ENCODE measurements around the gene ACR. TPM values are rescaled to one million over a fixed set of nuclear protein-coding genes. Genes with fewer than 3 reads are reported as not detected.
"Not testable (repeated sequence)": the region's sequence is repeated elsewhere in the genome, so short reads cannot be mapped to it uniquely, and the experiment has no call there.

The ACR gene
- total RNA-seq, 2 donors from 2014 or later: 1.5 TPM; not detected in 1

GRCh38 chr22:50729391-50730012, 8.5 kb upstream of the ACR start:
- intact Hi-C loops (cut with DNase I): no loop called here
- no peak for ATAC-seq
- peak; percentile 17 for DNase-seq

GRCh38 chr22:50730013-50730891, 7.8 kb upstream of the ACR start:
- no peak for ATAC-seq
- intact Hi-C loops (cut with DNase I): no loop called here
- DNase-seq: peak; percentile 25

- DNase-seq: peak; percentile 51
- peak in 1 of 2 donors; percentile 42 for ATAC-seq
Measured at GRCh38 chr22:50730941-50731661, 6.9 kb upstream of the ACR start.

GRCh38 chr22:50731811-50732624, 6.0 kb upstream of the ACR start:
- ATAC-seq: peak; percentile 73 to 76
- intact Hi-C loops (cut with DNase I): no loop called here
- peak; percentile 51 for DNase-seq

More at GRCh38 chr22:50730941-50731661, 6.9 kb upstream of the ACR start:
- intact Hi-C loops (cut with DNase I): no loop called here

GRCh38 chr22:50732681-50733080, 5.3 kb upstream of the ACR start:
- intact Hi-C loops (cut with DNase I): no loop called here
- no peak for ATAC-seq
- DNase-seq: peak; percentile 10

- ATAC-seq (no peak), DNase-seq (peak; percentile 22)
- intact Hi-C loops (cut with DNase I): no loop called here
Measured at GRCh38 chr22:50733521-50734342, 4.3 kb upstream of the ACR start.

DNA sequence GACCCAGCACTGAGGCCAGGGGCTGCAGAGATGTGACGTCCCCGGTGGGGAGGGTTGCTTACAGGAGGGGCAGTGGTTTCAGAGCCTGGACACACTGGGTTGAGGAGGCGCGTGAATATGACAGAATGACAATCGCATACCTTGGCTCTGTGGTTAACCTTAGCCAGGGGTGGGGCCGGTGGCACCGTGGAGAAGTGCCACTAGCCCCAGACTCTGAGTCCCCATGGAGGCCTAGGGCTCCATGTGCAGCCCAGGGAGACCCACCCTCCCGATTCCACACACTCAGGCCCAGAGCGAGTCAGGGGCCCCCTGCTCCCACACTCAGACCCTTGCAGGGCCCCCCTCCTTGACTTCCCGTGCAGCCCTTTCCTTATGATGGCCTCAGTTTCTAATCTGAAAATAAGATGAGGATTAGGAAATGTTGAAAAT, 3.6 kb upstream of the ACR start:
- no peak for ATAC-seq

GRCh38 chr22:50734986-50735738, 2.8 kb upstream of the ACR start:
- ATAC-seq (no peak), DNase-seq (peak; percentile 6)
- intact Hi-C loops (cut with DNase I): no loop called here

More for the DNA sequence above, 3.6 kb upstream of the ACR start:
- intact Hi-C loops (cut with DNase I): no loop called here
- DNase-seq: peak; percentile 18

DNA sequence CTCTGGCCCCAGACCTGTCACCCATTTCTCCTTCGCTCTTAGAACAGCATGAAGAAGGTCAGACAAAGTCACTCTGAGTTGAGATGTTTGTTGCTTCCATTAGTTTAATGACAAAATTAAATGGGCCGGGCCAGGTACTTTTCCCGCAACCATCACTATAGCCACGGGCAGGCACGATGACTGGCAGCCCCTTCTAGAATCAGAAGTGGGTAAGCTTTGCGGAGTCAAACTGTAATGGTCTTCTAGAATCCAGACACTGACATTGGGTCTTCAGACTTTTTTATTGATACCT, 2.3 kb upstream of the ACR start:
- peak; percentile 0 for DNase-seq
- no peak for ATAC-seq
- intact Hi-C loops (cut with DNase I): no loop called here

- no peak for DNase-seq
- no peak for ATAC-seq
- intact Hi-C loops (cut with DNase I): no loop called here
Measured at GRCh38 chr22:50738649-50739227, 734 bp downstream of the ACR start.

GRCh38 chr22:50739279-50739691, 1.3 kb downstream of the ACR start:
- ATAC-seq (no peak), DNase-seq (no peak)
- intact Hi-C loops (cut with DNase I): no loop called here

- DNase-seq (peak; percentile 14), ATAC-seq (no peak)
- intact Hi-C loops (cut with DNase I): no loop called here
Measured at GRCh38 chr22:50739894-50740293, 1.9 kb downstream of the ACR start.

DNA sequence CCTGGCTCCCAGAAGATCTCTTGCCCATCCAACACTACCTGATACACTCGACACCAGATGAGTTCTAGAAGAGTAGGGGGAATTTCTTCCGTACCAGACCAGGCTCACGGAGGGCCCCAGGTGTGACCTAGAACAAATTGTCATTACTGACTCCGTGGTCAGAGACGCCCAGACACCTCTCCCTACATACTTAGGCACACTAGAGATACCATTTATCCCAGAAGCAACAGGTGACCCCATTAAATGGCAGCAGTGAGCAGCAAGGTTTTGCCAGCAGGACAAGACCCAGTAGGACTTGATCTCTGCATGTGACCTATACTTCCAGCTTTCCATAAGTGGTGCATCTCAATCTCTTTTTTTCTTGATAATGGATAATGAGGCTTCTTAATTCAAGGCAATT, 2.7 kb downstream of the ACR start:
- intact Hi-C loops (cut with DNase I); DNase-seq; ATAC-seq: not testable (repeated sequence)

- ATAC-seq; DNase-seq; intact Hi-C loops (cut with DNase I): not testable (repeated sequence)
Measured at GRCh38 chr22:50744424-50744823, 6.4 kb downstream of the ACR start.

GRCh38 chr22:50747521-50747920, 9.5 kb downstream of the ACR start:
- intact Hi-C loops (cut with DNase I); DNase-seq; ATAC-seq: not testable (repeated sequence)

- ATAC-seq; DNase-seq; intact Hi-C loops (cut with DNase I): not testable (repeated sequence)
Measured at GRCh38 chr22:50748630-50749029, 10.6 kb downstream of the ACR start.
